Measurements from ENCODE around the gene DMRTA2. TPM values are rescaled to one million over a fixed set of nuclear protein-coding genes. Genes with fewer than 3 reads are reported as not detected.

Gene DMRTA2
- total RNA-seq, 2 donors from 2014 or later = 1.2 to 2.4 TPM

DNA sequence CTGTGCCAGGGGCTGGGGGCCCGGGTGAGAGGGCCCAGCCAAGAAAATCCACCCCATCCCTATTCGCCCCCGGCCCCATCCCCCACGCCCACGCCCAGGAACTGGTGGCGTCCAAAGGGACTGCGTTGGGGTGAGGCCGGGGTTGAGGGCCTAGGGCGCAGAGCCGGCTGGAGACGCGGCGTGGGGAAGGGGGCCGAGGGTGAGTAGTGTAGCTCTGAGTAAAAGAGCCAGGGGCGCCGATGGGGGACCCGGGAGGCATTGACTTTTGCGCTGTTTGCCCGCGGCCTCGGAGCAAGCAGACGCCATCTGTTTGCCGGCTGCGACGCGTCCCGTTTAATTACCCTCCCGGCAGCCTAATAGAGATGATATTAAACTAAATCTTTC lies 3.5 kb upstream of the DMRTA2 start:
- Histone ChIP-seq H3K27ac (ENCODE audit: low read depth, low read length) (no peak overlapping the region), H3K4me3 (ENCODE audit: low read length) (no peak overlapping the region), H3K36me3 (ENCODE audit: control insufficient read depth, insufficient read depth, low read length) (no peaks in the 10 kb centered on the region), H3K4me1 (ENCODE audit: control insufficient read depth, insufficient read depth, low read length) (peaks cover 7% of the 10 kb centered on the region), H3K9me3 (ENCODE audit: control insufficient read depth, low read length) (no peaks in the 10 kb centered on the region), H3K27me3 (ENCODE audit: control insufficient read depth, insufficient read depth, low read length, poor library complexity, severe bottlenecking) (peaks cover 100% of the 10 kb centered on the region), H3K9ac (ENCODE audit: extremely low read depth, low read length, poor library complexity, severe bottlenecking) (no peak overlapping the region)
- peak; percentile 56 for DNase-seq
- Mint-ChIP-seq H3K27me3 (ENCODE audit: insufficient read depth) (peaks cover 100% of the 10 kb centered on the region), H3K36me3 (ENCODE audit: low read depth) (no peaks in the 10 kb centered on the region), H3K27ac (no peak overlapping the region), H3K4me3 (peak overlapping the region; percentile 35), H3K9me3 (peaks cover 2% of the 10 kb centered on the region), H3K4me1 (peaks cover 37% of the 10 kb centered on the region)
- 0 to 4% methylated on average over 9 to 27 of the region's 28 CpGs for WGBS, 2 experiments (ENCODE audit: insufficient coverage in 1 of 2, insufficient read length in 1 of 2)
- no peak for TF ChIP-seq CTCF (conservative IDR thresholded peaks at IDR 0.05)

DNA sequence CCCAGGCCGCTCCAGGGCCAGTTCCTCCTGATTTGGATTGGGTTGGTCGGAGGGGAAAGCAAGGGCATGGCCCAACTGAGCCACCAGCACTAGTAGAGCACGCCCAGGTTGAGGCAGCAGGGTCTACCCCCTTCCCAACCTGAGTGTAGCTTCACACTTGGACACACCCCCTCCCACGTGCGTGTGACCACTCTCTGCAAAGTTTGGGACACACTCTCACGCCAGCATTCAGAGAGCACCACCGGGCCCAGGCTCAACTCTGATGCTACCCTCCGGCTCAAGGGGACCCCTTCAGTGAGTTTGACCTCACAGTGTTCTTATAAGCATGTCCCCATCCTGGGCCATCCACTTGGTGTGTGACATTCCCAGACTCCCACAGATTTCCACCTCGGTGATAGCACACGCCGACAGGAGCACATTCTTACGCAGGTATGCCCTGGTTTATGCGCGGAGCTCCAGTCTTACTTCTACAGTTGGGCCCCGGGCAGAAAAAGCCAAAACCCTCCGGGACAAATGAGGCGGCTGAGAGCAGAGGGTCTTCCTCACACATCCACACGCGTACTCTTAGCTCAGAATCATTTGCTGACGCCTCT lies 3.0 kb upstream of the DMRTA2 start:
- Histone ChIP-seq H3K9ac (ENCODE audit: extremely low read depth, low read length, poor library complexity, severe bottlenecking) (no peak overlapping the region), H3K27ac (ENCODE audit: low read depth, low read length) (no peak overlapping the region), H3K27me3 (ENCODE audit: control insufficient read depth, insufficient read depth, low read length, poor library complexity, severe bottlenecking) (peaks cover 100% of the 10 kb centered on the region), H3K9me3 (ENCODE audit: control insufficient read depth, low read length) (no peaks in the 10 kb centered on the region), H3K4me3 (ENCODE audit: low read length) (no peak overlapping the region), H3K36me3 (ENCODE audit: control insufficient read depth, insufficient read depth, low read length) (no peaks in the 10 kb centered on the region), H3K4me1 (ENCODE audit: control insufficient read depth, insufficient read depth, low read length) (peaks cover 7% of the 10 kb centered on the region)
- 9 to 10% methylated on average over 2 to 20 of the region's 20 CpGs for whole genome bisulfite sequencing, 2 experiments (ENCODE audit: insufficient coverage in 1 of 2, insufficient read length in 1 of 2)
- Mint-ChIP-seq H3K9me3 (peaks cover 2% of the 10 kb centered on the region), H3K36me3 (ENCODE audit: low read depth) (no peaks in the 10 kb centered on the region), H3K4me3 (no peak overlapping the region), H3K4me1 (peaks cover 40% of the 10 kb centered on the region), H3K27me3 (ENCODE audit: insufficient read depth) (peaks cover 100% of the 10 kb centered on the region), H3K27ac (no peak overlapping the region)
- no peak for TF ChIP-seq CTCF (conservative IDR thresholded peaks at IDR 0.05)
- DNase-seq = no peak

GRCh38 chr1:50425376-50426107 lies 2.3 kb upstream of the DMRTA2 start:
- Histone ChIP-seq H3K4me3 (ENCODE audit: low read length) (no peak overlapping the region), H3K36me3 (ENCODE audit: control insufficient read depth, insufficient read depth, low read length) (no peaks in the 10 kb centered on the region), H3K27me3 (ENCODE audit: control insufficient read depth, insufficient read depth, low read length, poor library complexity, severe bottlenecking) (peaks cover 100% of the 10 kb centered on the region), H3K9me3 (ENCODE audit: control insufficient read depth, low read length) (no peaks in the 10 kb centered on the region), H3K9ac (ENCODE audit: extremely low read depth, low read length, poor library complexity, severe bottlenecking) (no peak overlapping the region), H3K4me1 (ENCODE audit: control insufficient read depth, insufficient read depth, low read length) (peaks cover 7% of the 10 kb centered on the region), H3K27ac (ENCODE audit: low read depth, low read length) (no peak overlapping the region)
- H3K4me3 Mint-ChIP-seq = peak overlapping the region; percentile 66
- TF ChIP-seq CTCF (conservative IDR thresholded peaks at IDR 0.05) = peak; percentile 62
- H3K4me1 Mint-ChIP-seq = peaks cover 40% of the 10 kb centered on the region
- no peak overlapping the region for H3K27ac Mint-ChIP-seq
- H3K9me3 Mint-ChIP-seq = peaks cover 2% of the 10 kb centered on the region
- DNase-seq = peak; percentile 83
- WGBS, 2 experiments (ENCODE audit: insufficient coverage in 1 of 2, insufficient read length in 1 of 2) = 2 to 4% methylated on average over 11 to 33 of the region's 34 CpGs
- H3K27me3 Mint-ChIP-seq (ENCODE audit: insufficient read depth) = peaks cover 99% of the 10 kb centered on the region
- H3K36me3 Mint-ChIP-seq (ENCODE audit: low read depth) = no peaks in the 10 kb centered on the region

Measured in endodermal cell (in vitro differentiated cells).